K562 (cell line): Measurements from ENCODE around the gene COL8A2. TPM values are rescaled to one million over a fixed set of nuclear protein-coding genes. Genes with fewer than 3 reads are reported as not detected.
A peak's percentile ranks its signal among the peaks of the same experiment; 100 is the strongest.

ENCODE experiments used
- ATAC-seq: fragments of 200-7000 bp; cut with Tn5 transposase; 3 replicates; pipeline ENCODE4 v1.9.1; 2020; ENCODE audit warnings: moderate library complexity
- BruUV-seq: library from RNA; stranded (reverse); fragments of 400-500 nt; replicated peaks from 2 replicates; lab custom pipeline; 2021; lab: Mats Ljungman, UMichigan
- CTCF ChIA-PET: fragments of 300-600 bp; formaldehyde crosslinking; extraction: SDS; loops from one replicate; lab custom pipeline; 2021; ENCODE audit warnings: low intra/inter-chr PET ratio; lab: Yijun Ruan, JAX
- POLR2A ChIA-PET: fragments of 300-600, 350-650 bp; sonication (Branson Sonifier 250); formaldehyde crosslinking; extraction: SDS; loops from one replicate; lab custom pipeline; 2021; ENCODE audit warnings: antibody characterized with exemption, inconsistent platforms; lab: Yijun Ruan, JAX
- DNase-seq, 4 experiments: peaks; one replicate each; pipeline versions ENCODE4 v3.0.0 to v3.0.0-alpha.2; 2011 to 2018; ENCODE audit warnings: low spot score in 3 of 4, mixed read lengths in 3 of 4; ENCODE audit errors: extremely low read depth in 1 of 4
- FAIRE-seq: peaks from 2 replicates; lab custom pipeline; 2011; peaks lifted over from hg19 to GRCh38; lab: Jason Lieb, UNC
- H2AFZ ChIP-seq: 2 replicates; pipeline ENCODE4 v1.6.0; 2011; ENCODE audit warnings: low read depth, low read length, control low read depth, inconsistent platforms
- H3K27ac ChIP-seq: fragments of 200-600 bp; 3 replicates; pipeline ENCODE4 v1.8.0; 2011; ENCODE audit warnings: low read depth, mild to moderate bottlenecking, control low read depth, inconsistent platforms, low read length, moderate library complexity, mixed read lengths; ENCODE audit errors: extremely low read depth
- H3K27me3 ChIP-seq, 2 experiments: fragments of 300-600 bp in 1 of 2; 2 replicates in 1 of 2; 3 replicates in 1 of 2; pipeline versions ENCODE4 v1.6.0 to v1.8.0; 2011; ENCODE audit warnings: inconsistent platforms in 2 of 2, low read length in 2 of 2, mild to moderate bottlenecking in 1 of 2, mixed read lengths in 1 of 2, moderate library complexity in 1 of 2; ENCODE audit not compliant: control insufficient read depth in 2 of 2, insufficient read depth in 2 of 2
- H3K36me3 ChIP-seq: fragments of 300-600 bp; 3 replicates; pipeline ENCODE4 v1.8.0; 2011; ENCODE audit warnings: mild to moderate bottlenecking, low read length, inconsistent platforms; ENCODE audit not compliant: control insufficient read depth, insufficient read depth
- H3K4me1 ChIP-seq, 2 experiments: fragments of 200-600 bp in 1 of 2; replicated peaks in 1 of 2; 2 replicates in 1 of 2; 3 replicates in 1 of 2; pipeline versions ENCODE4 v1.5.1 to v1.8.0; 2011; ENCODE audit warnings: inconsistent platforms in 2 of 2, low read length in 2 of 2, mild to moderate bottlenecking in 1 of 2, mixed read lengths in 1 of 2, moderate library complexity in 1 of 2; ENCODE audit not compliant: control insufficient read depth in 2 of 2, insufficient read depth in 2 of 2
- H3K4me2 ChIP-seq: 2 replicates; pipeline ENCODE4 v1.6.1; 2011; ENCODE audit warnings: low read length, control low read depth, inconsistent platforms, mixed read lengths; ENCODE audit not compliant: insufficient read depth
- H3K4me3 ChIP-seq: fragments of 200-600 bp; sonication (generic), shearing (Covaris generic); 2 replicates; pipeline ENCODE4 v1.5.1; 2016; ENCODE audit warnings: control low read depth, inconsistent platforms
- H3K79me2 ChIP-seq: fragments of 200-600 bp; 3 replicates; pipeline ENCODE4 v1.8.0; 2011; ENCODE audit warnings: low read length, inconsistent platforms; ENCODE audit not compliant: control insufficient read depth, insufficient read depth
- H3K9ac ChIP-seq, 2 experiments: 2 replicates each; pipeline versions ENCODE4 v1.6.0 to v1.6.1; 2011; ENCODE audit warnings: low read depth in 2 of 2, low read length in 2 of 2, control low read depth in 1 of 2, inconsistent platforms in 1 of 2, mild to moderate bottlenecking in 1 of 2, mixed read lengths in 1 of 2; ENCODE audit not compliant: insufficient read depth in 1 of 2
- H3K9me1 ChIP-seq: one replicate; pipeline ENCODE4 v1.6.0; 2011; ENCODE audit warnings: inconsistent platforms, mild to moderate bottlenecking, low read length, moderate library complexity; ENCODE audit not compliant: control insufficient read depth, insufficient read depth
- H3K9me3 ChIP-seq: replicated peaks from 2 replicates; pipeline ENCODE4 v1.5.1; 2011; ENCODE audit warnings: low read depth, low read length, inconsistent platforms; ENCODE audit not compliant: control insufficient read depth, insufficient read depth
- H4K20me1 ChIP-seq: replicated peaks from 2 replicates; pipeline ENCODE4 v1.6.1; 2011; ENCODE audit warnings: low read length, inconsistent platforms, mixed read lengths; ENCODE audit not compliant: control insufficient read depth, insufficient read depth
- BHLHE40 ChIP-seq: IDR thresholded peaks from 2 replicates; pipeline ENCODE4 v1.6.1; 2011; ENCODE audit warnings: low read length, improper control_type of control experiment
- BRF2 ChIP-seq: IDR thresholded peaks from 3 replicates; pipeline ENCODE4 v1.6.1; 2011; ENCODE audit warnings: borderline replicate concordance, mild to moderate bottlenecking; ENCODE audit not compliant: insufficient read length, insufficient read depth
- CGGBP1 ChIP-seq: fragments of 250-450 bp; sonication (Bioruptor Pico); IDR thresholded peaks from 2 replicates; pipeline ENCODE4 v1.9.0; 2021; ENCODE audit warnings: mild to moderate bottlenecking
- CREB3 ChIP-seq: fragments of 450-650 bp; conservative IDR thresholded peaks from 2 replicates; pipeline ENCODE4 v1.6.1; 2016; ENCODE audit warnings: missing genetic modification characterization, low read depth, mild to moderate bottlenecking, missing compliant biosample characterization, moderate library complexity
- E2F3 ChIP-seq: fragments of 250-450 bp; sonication (Bioruptor Pico); IDR thresholded peaks from 2 replicates; pipeline ENCODE4 v1.4.0; 2020; ENCODE audit warnings: mild to moderate bottlenecking
- ELF1 ChIP-seq: fragments of 200-800 bp; sonication (Bioruptor generic); IDR thresholded peaks from 2 replicates; pipeline ENCODE4 v1.6.1; 2016; ENCODE audit warnings: missing genetic modification characterization, missing compliant biosample characterization
- ETV5 ChIP-seq: sonication (generic); formaldehyde crosslinking; IDR thresholded peaks from 2 replicates; pipeline ENCODE4 v1.4.0; 2020; ENCODE audit warnings: low read depth, mild to moderate bottlenecking, missing genetic modification reagents
- EZH2 ChIP-seq: IDR thresholded peaks from 2 replicates; pipeline ENCODE4 v1.6.1; 2012; ENCODE audit warnings: low read depth, mild to moderate bottlenecking, inconsistent platforms, low read length, borderline replicate concordance
- HMGN3 ChIP-seq: IDR thresholded peaks from 2 replicates; pipeline ENCODE4 v1.6.1; 2011; ENCODE audit warnings: borderline replicate concordance, low read depth, mild to moderate bottlenecking, mixed read lengths, low read length; ENCODE audit not compliant: insufficient read length; ENCODE audit errors: extremely low read depth
- MAFK ChIP-seq: IDR thresholded peaks from 2 replicates; pipeline ENCODE4 v1.6.1; 2011; ENCODE audit warnings: low read length, improper control_type of control experiment
- MBD2 ChIP-seq: sonication (generic); IDR thresholded peaks from 2 replicates; pipeline ENCODE4 v1.6.1; 2016; ENCODE audit warnings: low read depth, borderline replicate concordance
- RBM15 ChIP-seq: fragments of 200-400 bp; formaldehyde crosslinking; IDR thresholded peaks from 2 replicates; pipeline ENCODE4 v1.6.1; 2018; ENCODE audit warnings: mild to moderate bottlenecking, low read length, moderate library complexity; ENCODE audit not compliant: insufficient read depth
- RBM22 ChIP-seq: fragments of 200-400 bp; formaldehyde crosslinking; IDR thresholded peaks from 2 replicates; pipeline ENCODE4 v1.6.1; 2018; ENCODE audit warnings: low read length, low read depth; ENCODE audit not compliant: poor library complexity, severe bottlenecking
- RBM25 ChIP-seq: fragments of 200-400 bp; formaldehyde crosslinking; IDR thresholded peaks from 2 replicates; pipeline ENCODE4 v1.6.1; 2018; ENCODE audit warnings: low read length, low read depth, moderate library complexity; ENCODE audit not compliant: severe bottlenecking
- SMAD4 ChIP-seq: fragments of 250-450 bp; sonication (Bioruptor Pico); conservative IDR thresholded peaks from 2 replicates; pipeline ENCODE4 v1.8.0; 2021; ENCODE audit warnings: inconsistent platforms, mild to moderate bottlenecking, moderate library complexity
- ZBTB1 ChIP-seq: sonication (generic); formaldehyde crosslinking; IDR thresholded peaks from 2 replicates; pipeline ENCODE4 v1.8.1; 2023; ENCODE audit warnings: missing genetic modification reagents, low read depth, mild to moderate bottlenecking, borderline replicate concordance
- ZNF12 ChIP-seq: sonication (generic); formaldehyde crosslinking; IDR thresholded peaks from 2 replicates; pipeline ENCODE4 v1.4.0; 2020; ENCODE audit warnings: mild to moderate bottlenecking, missing genetic modification reagents
- ZNF239 ChIP-seq: fragments of 250-450 bp; sonication (Bioruptor Pico); IDR thresholded peaks from 2 replicates; pipeline ENCODE4 v1.4.0; 2020; ENCODE audit warnings: mild to moderate bottlenecking
- ZNF778 ChIP-seq: fragments of 450-650 bp; formaldehyde crosslinking; IDR thresholded peaks from 2 replicates; pipeline ENCODE4 v1.4.0; 2020; ENCODE audit warnings: mild to moderate bottlenecking, moderate library complexity
- WGBS: fragments of 100-300 bp; shearing (Covaris generic); methylation state at CpG from one replicate; pipeline ENCODE4 v1.1.6; 2016; ENCODE audit warnings: low coverage, mixed read lengths; ENCODE audit not compliant: insufficient coverage; ENCODE audit errors: missing lambda C conversion rate; 5-methylcytosine and 5-hydroxymethylcytosine counted together
- in situ Hi-C: fragments of 300-500 bp; cut with MboI; formaldehyde crosslinking; loops from 4 replicates; pipeline ENCODE4 v1.15.0; 2018; ENCODE audit warnings: inconsistent platforms, mixed read lengths
- intact Hi-C: fragments of 100-400 bp; cut with micrococcal nuclease; formaldehyde crosslinking; loops from 2 replicates; pipeline ENCODE4 v1.14.2; 2022
- polyA plus RNA-seq, 8 experiments: library from polyadenylated mRNA; depleted of rRNA in 4 of 8; stranded (reverse) in 5 of 8; unstranded in 3 of 8; fragments of >200 nt; fragmentation: Nextera tagmentation in 2 of 8; fragmentation: Illumina TruSeq in 1 of 8; extraction: Ambion mirVana in 2 of 8; extraction: Trizol in 1 of 8; gene quantifications; 2 replicates each; pipeline versions ENCODE4 v1.2.1 to v1.2.3, GENCODE V29; 2011 to 2014; ENCODE audit warnings: inconsistent platforms in 1 of 8, missing spikeins in 1 of 8
- total RNA-seq, 7 experiments: library from RNA; depleted of rRNA in 6 of 7; stranded (reverse); fragments of >200 nt in 6 of 7; fragmentation: Illumina TruSeq in 2 of 7; extraction: Trizol in 2 of 7; gene quantifications; 2 replicates each; pipeline versions ENCODE4 v1.2.1 to v1.2.3, GENCODE V29; 2011 to 2021; ENCODE audit warnings: low replicate concordance in 1 of 7

COL8A2 gene
- total and polyA plus RNA-seq, 9 of the 15 experiments (the other 6 are each of a cell fraction or from before 2014, with no cell fraction given) = 0.03 to 0.14 (median 0.04) TPM; not detected in 5

- H2AFZ ChIP-seq = peak overlapping the region; percentile 99
- H3K9me3 ChIP-seq = no peaks in the 10 kb centered on the region
- DNase-seq (peak; percentile 45 to 59 (median 50)), FAIRE-seq (peak; percentile 15), ATAC-seq (peak; percentile 11; the same call in 2 of the 3 replicates)
- no peak overlapping the region for H3K27ac ChIP-seq
- CTCF ChIA-PET = no interaction called here
- H3K9ac ChIP-seq = peak overlapping the region in 1 of 2 experiments; percentile 96; a peak in 2 of 4 replicates
- in situ Hi-C loops (no loop called here), intact Hi-C loops (loop anchor here (5.0 kb wide), 2 partner anchors 155 to 230 kb away; partner anchors contain the start of gene AGO3)
- WGBS = 69% methylated on average over 31 of the region's 31 CpGs
- H3K9me1 ChIP-seq = peaks cover 6% of the 10 kb centered on the region
- POLR2A ChIA-PET = interaction anchor here (0.6 to 1.9 kb wide), 5 partner anchors 8 to 428 kb away, joined by 3 to 5 read pairs (median 4); no protein-coding TSS in a partner anchor
- no peaks in the 10 kb centered on the region for H3K27me3 ChIP-seq
- H3K36me3 ChIP-seq = peaks cover 25% of the 10 kb centered on the region; the same call in 2 of the 3 replicates
- peak overlapping the region; percentile 97; the same call in 1 of the 2 replicates for H3K4me2 ChIP-seq
- no TSS peak for BruUV-seq
- peaks cover 18 to 44% of the 10 kb centered on the region in 2 experiments; a peak in 4 of 5 replicates for H3K4me1 ChIP-seq
- H3K79me2 ChIP-seq = peaks cover 21% of the 10 kb centered on the region
- H3K4me3 ChIP-seq = no peak overlapping the region
- H4K20me1 ChIP-seq = no peaks in the 10 kb centered on the region
- TF ChIP-seq CGGBP1 (CRISPR knock-in tag) = no peak
- TF ChIP-seq E2F3 = no peak
- 0 out of 2 replicates have a peak, but pooled peaks have one; percentile 40 for TF ChIP-seq ZBTB1
- no peak for TF ChIP-seq RBM22
- TF ChIP-seq SMAD4 (CRISPR knock-in tag) = no peak
- TF ChIP-seq BRF2 = no peak
- no peak for TF ChIP-seq ZNF778
- peak; percentile 92 for TF ChIP-seq BHLHE40
- no peak for TF ChIP-seq RBM25
- TF ChIP-seq ZNF12 (CRISPR knock-in tag) = no peak
- TF ChIP-seq MAFK = no peak
- TF ChIP-seq ZNF239 (CRISPR knock-in tag) = no peak
- TF ChIP-seq MBD2 = no peak
- no peak for TF ChIP-seq CREB3 (tag)
- peak; percentile 25 for TF ChIP-seq HMGN3
- no peak for TF ChIP-seq ETV5 (CRISPR knock-in tag)
- no peak for TF ChIP-seq RBM15
- no peak for TF ChIP-seq EZH2
- no peak for TF ChIP-seq ELF1 (tag)
Observed at GRCh38 chr1:36087233-36088123, 37.5 kb downstream of the COL8A2 start.
